ENCODE measurements around the gene TMEM263. TPM values are rescaled to one million over a fixed set of nuclear protein-coding genes. Genes with fewer than 3 reads are reported as not detected.

Gene TMEM263
- total and polyA plus RNA-seq, 2 of the 13 experiments (the other 11 are each of a cell fraction or from before 2014, with no cell fraction given), result 25.9 to 58.6 TPM

DNA sequence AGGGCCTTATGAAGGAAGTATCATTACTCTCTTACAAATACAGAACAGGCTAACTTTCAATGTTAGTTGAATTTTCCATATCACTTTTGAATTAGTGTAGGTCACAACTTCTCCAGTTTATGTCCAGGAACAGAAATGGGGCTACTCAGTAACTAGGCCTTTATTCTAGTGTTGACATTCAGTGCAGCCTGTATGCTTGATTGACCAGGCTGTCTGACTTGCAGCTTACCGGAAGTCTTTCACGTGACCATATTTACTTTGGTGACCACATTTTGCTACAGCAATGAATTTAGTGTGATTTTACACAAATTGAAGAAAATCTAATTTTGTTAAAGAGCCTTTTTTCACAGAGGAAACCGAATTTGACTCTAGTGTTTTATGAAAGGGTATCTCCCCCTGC is 18.8 kb downstream of the TMEM263 start (continued):
- no peak for TF ChIP-seq ZNF296 (CRISPR knock-in tag; conservative IDR thresholded peaks at IDR 0.05)
- TF ChIP-seq ETV5 (CRISPR knock-in tag; IDR thresholded peaks at IDR 0.05; ENCODE audit: borderline replicate concordance), result peak; percentile 94
- TF ChIP-seq RARA (CRISPR knock-in tag; IDR thresholded peaks at IDR 0.05), result peak; percentile 59; the same call in 1 of the 2 replicates
- no peak for TF ChIP-seq SOX13 (IDR thresholded peaks at IDR 0.05)
- peak in 1 of 2 experiments; percentile 78; a peak in 2 of 4 replicates for TF ChIP-seq SOX13 (CRISPR knock-in tag; conservative IDR thresholded peaks at IDR 0.05 in 1 of 2, IDR thresholded peaks at IDR 0.05 in 1 of 2)
- no peak for TF ChIP-seq IRF2 (CRISPR knock-in tag; IDR thresholded peaks at IDR 0.05)
- TF ChIP-seq ZNF790 (CRISPR knock-in tag; IDR thresholded peaks at IDR 0.05; ENCODE audit: borderline replicate concordance), result no peak
- no peak for TF ChIP-seq YEATS4 (CRISPR knock-in tag; IDR thresholded peaks at IDR 0.05; ENCODE audit: borderline replicate concordance)
- TF ChIP-seq ZNF598 (CRISPR knock-in tag; IDR thresholded peaks at IDR 0.05; ENCODE audit: borderline replicate concordance), result no peak
- peak; percentile 27 for TF ChIP-seq TEAD3 (CRISPR knock-in tag; optimal IDR thresholded peaks at IDR 0.05; ENCODE audit: borderline replicate concordance)
- TF ChIP-seq HHEX (CRISPR knock-in tag; IDR thresholded peaks at IDR 0.05), result no peak
- TF ChIP-seq CC2D1A (CRISPR knock-in tag; IDR thresholded peaks at IDR 0.05), result no peak
- TF ChIP-seq, protein P1, sequence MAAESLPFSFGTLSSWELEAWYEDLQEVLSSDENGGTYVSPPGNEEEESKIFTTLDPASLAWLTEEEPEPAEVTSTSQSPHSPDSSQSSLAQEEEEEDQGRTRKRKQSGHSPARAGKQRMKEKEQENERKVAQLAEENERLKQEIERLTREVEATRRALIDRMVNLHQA (CRISPR knock-in tag; IDR thresholded peaks at IDR 0.05), result no peak
- TF ChIP-seq ZNF546 (CRISPR knock-in tag; conservative IDR thresholded peaks at IDR 0.05), result no peak
- TF ChIP-seq PHF21A (CRISPR knock-in tag; IDR thresholded peaks at IDR 0.05), result no peak
- no peak for TF ChIP-seq ZNF674 (CRISPR knock-in tag; IDR thresholded peaks at IDR 0.05; ENCODE audit: low read depth)
- TF ChIP-seq, protein P2, sequence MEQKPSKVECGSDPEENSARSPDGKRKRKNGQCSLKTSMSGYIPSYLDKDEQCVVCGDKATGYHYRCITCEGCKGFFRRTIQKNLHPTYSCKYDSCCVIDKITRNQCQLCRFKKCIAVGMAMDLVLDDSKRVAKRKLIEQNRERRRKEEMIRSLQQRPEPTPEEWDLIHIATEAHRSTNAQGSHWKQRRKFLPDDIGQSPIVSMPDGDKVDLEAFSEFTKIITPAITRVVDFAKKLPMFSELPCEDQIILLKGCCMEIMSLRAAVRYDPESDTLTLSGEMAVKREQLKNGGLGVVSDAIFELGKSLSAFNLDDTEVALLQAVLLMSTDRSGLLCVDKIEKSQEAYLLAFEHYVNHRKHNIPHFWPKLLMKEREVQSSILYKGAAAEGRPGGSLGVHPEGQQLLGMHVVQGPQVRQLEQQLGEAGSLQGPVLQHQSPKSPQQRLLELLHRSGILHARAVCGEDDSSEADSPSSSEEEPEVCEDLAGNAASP (CRISPR knock-in tag; IDR thresholded peaks at IDR 0.05; ENCODE audit: borderline replicate concordance), result no peak
- no peak for TF ChIP-seq ZNF557 (CRISPR knock-in tag; IDR thresholded peaks at IDR 0.05)
- no peak for TF ChIP-seq ISX (CRISPR knock-in tag; conservative IDR thresholded peaks at IDR 0.05)
- no peak for TF ChIP-seq TP53 (CRISPR knock-in tag; conservative IDR thresholded peaks at IDR 0.05)
- TF ChIP-seq, protein P3, sequence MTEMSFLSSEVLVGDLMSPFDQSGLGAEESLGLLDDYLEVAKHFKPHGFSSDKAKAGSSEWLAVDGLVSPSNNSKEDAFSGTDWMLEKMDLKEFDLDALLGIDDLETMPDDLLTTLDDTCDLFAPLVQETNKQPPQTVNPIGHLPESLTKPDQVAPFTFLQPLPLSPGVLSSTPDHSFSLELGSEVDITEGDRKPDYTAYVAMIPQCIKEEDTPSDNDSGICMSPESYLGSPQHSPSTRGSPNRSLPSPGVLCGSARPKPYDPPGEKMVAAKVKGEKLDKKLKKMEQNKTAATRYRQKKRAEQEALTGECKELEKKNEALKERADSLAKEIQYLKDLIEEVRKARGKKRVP (CRISPR knock-in tag; IDR thresholded peaks at IDR 0.05), result peak in 1 of 2 experiments; percentile 24; a peak in 1 of 4 replicates
- TF ChIP-seq CCAR2 (optimal IDR thresholded peaks at IDR 0.05; ENCODE audit: low read depth, low read length), result no peak
- 0 out of 2 replicates have a peak, but pooled peaks have one; percentile 24 for TF ChIP-seq ZKSCAN8 (CRISPR knock-in tag; IDR thresholded peaks at IDR 0.05; ENCODE audit: borderline replicate concordance)
- TF ChIP-seq ZNF672 (CRISPR knock-in tag; IDR thresholded peaks at IDR 0.05), result no peak
- no peak for TF ChIP-seq EHMT2 (IDR thresholded peaks at IDR 0.05; ENCODE audit: borderline replicate concordance, low read depth, low read length)
- TF ChIP-seq ZNF720 (CRISPR knock-in tag; IDR thresholded peaks at IDR 0.05), result no peak
- TF ChIP-seq, protein P4, sequence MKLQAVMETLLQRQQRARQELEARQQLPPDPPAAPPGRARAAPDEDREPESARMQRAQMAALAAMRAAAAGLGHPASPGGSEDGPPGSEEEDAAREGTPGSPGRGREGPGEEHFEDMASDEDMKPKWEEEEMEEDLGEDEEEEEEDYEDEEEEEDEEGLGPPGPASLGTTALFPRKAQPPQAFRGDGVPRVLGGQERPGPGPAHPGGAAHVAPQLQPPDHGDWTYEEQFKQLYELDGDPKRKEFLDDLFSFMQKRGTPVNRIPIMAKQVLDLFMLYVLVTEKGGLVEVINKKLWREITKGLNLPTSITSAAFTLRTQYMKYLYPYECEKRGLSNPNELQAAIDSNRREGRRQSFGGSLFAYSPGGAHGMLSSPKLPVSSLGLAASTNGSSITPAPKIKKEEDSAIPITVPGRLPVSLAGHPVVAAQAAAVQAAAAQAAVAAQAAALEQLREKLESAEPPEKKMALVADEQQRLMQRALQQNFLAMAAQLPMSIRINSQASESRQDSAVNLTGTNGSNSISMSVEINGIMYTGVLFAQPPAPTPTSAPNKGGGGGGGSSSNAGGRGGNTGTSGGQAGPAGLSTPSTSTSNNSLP (IDR thresholded peaks at IDR 0.05; ENCODE audit: low read depth, low read length), result peak; percentile 47; the same call in 1 of the 2 replicates
- peak; percentile 83; the same call in 1 of the 2 replicates for TF ChIP-seq FOXK1 (CRISPR knock-in tag; IDR thresholded peaks at IDR 0.05; ENCODE audit: borderline replicate concordance, low read depth)
- TF ChIP-seq KMT2A (CRISPR knock-in tag; IDR thresholded peaks at IDR 0.05), result no peak
- peak; percentile 51; the same call in 1 of the 2 replicates for TF ChIP-seq POGZ (CRISPR knock-in tag; IDR thresholded peaks at IDR 0.05)
